Caco-2 (cell line): ENCODE results near the gene OR6K2. TPM values are rescaled to one million over a fixed set of nuclear protein-coding genes. Genes with fewer than 3 reads are reported as not detected.

ENCODE experiments used
- BruUV-seq: library from RNA; stranded (reverse); fragments of 400-500 nt; replicated peaks from 2 replicates; lab custom pipeline; 2021; lab: Mats Ljungman, UMichigan
- CTCF ChIA-PET: fragments of 300-600 bp; sonication (Branson Sonifier 250); formaldehyde crosslinking; loops from one replicate; lab custom pipeline; 2022; ENCODE audit warnings: antibody characterized with exemption; lab: Charles Lee
- POLR2A ChIA-PET: fragments of 300-600 bp; sonication (Branson Sonifier 250); formaldehyde crosslinking; loops from one replicate; lab custom pipeline; 2022; ENCODE audit warnings: antibody characterized with exemption; lab: Charles Lee
- DNase-seq, 2 experiments: peaks; one replicate each; pipeline versions ENCODE4 v3.0.0 to v3.0.0-alpha.2; 2020 to 2022
- H3K27me3 ChIP-seq: replicated peaks from 2 replicates; pipeline ENCODE4 v1.6.0; 2011; ENCODE audit warnings: low read length; ENCODE audit not compliant: control insufficient read depth, insufficient read depth
- H3K36me3 ChIP-seq: 2 replicates; pipeline ENCODE4 v1.5.1; 2011; ENCODE audit warnings: low read length; ENCODE audit not compliant: control insufficient read depth, insufficient read depth
- H3K4me1 ChIP-seq: fragments of 250-450 bp; sonication (Bioruptor Pico); 2 replicates; pipeline ENCODE4 v1.5.1; 2020; ENCODE audit warnings: mild to moderate bottlenecking
- H3K4me3 ChIP-seq: 2 replicates; pipeline ENCODE4 v1.5.1; 2011; ENCODE audit warnings: low read depth, mild to moderate bottlenecking, control low read depth, low read length
- H3K9me3 ChIP-seq: fragments of 250-450 bp; sonication (Bioruptor Pico); 2 replicates; pipeline ENCODE4 v1.5.1; 2020; ENCODE audit warnings: mild to moderate bottlenecking, moderate library complexity
- H3K27ac Mint-ChIP-seq: one replicate; pipeline ENCODE4 v1.8.0; 2022; ENCODE audit warnings: mixed read lengths; ENCODE audit not compliant: unreplicated experiment
- H3K27me3 Mint-ChIP-seq: one replicate; pipeline ENCODE4 v1.8.0; 2022; ENCODE audit warnings: mixed read lengths; ENCODE audit not compliant: insufficient read depth, unreplicated experiment
- H3K36me3 Mint-ChIP-seq: one replicate; pipeline ENCODE4 v1.8.0; 2022; ENCODE audit warnings: mild to moderate bottlenecking, mixed read lengths; ENCODE audit not compliant: insufficient read depth, unreplicated experiment
- H3K4me1 Mint-ChIP-seq: one replicate; pipeline ENCODE4 v1.8.0; 2022; ENCODE audit warnings: low read depth, mixed read lengths; ENCODE audit not compliant: unreplicated experiment
- H3K4me3 Mint-ChIP-seq: one replicate; pipeline ENCODE4 v1.8.0; 2022; ENCODE audit warnings: mild to moderate bottlenecking, moderate library complexity, mixed read lengths; ENCODE audit not compliant: unreplicated experiment
- H3K9me3 Mint-ChIP-seq: one replicate; pipeline ENCODE4 v1.8.0; 2022; ENCODE audit warnings: mixed read lengths; ENCODE audit not compliant: unreplicated experiment
- CTCF ChIP-seq, 2 experiments: fragments of 200-600 bp in 1 of 2; IDR thresholded peaks; 1 replicate in 1 of 2; 2 replicates in 1 of 2; pipeline versions ENCODE4 v1.5.1 to v1.8.0; 2011 to 2022; ENCODE audit warnings: antibody characterized with exemption in 1 of 2, control low read depth in 1 of 2, inconsistent platforms in 1 of 2, low read depth in 1 of 2, low read length in 1 of 2, mild to moderate bottlenecking in 1 of 2, moderate library complexity in 1 of 2; ENCODE audit not compliant: insufficient read depth in 1 of 2, severe bottlenecking in 1 of 2, unreplicated experiment in 1 of 2
- intact Hi-C: fragments of 100-400 bp; cut with micrococcal nuclease; formaldehyde crosslinking; loops from one replicate; pipeline ENCODE4 v1.10.0; 2022; ENCODE audit not compliant: unreplicated experiment
- total RNA-seq: library from RNA; stranded (reverse); gene quantifications from 2 replicates; pipeline ENCODE4 v1.2.3, GENCODE V29; 2022

Gene OR6K2
- total RNA-seq, 1 experiment from 2014 or later: not detected

DNA sequence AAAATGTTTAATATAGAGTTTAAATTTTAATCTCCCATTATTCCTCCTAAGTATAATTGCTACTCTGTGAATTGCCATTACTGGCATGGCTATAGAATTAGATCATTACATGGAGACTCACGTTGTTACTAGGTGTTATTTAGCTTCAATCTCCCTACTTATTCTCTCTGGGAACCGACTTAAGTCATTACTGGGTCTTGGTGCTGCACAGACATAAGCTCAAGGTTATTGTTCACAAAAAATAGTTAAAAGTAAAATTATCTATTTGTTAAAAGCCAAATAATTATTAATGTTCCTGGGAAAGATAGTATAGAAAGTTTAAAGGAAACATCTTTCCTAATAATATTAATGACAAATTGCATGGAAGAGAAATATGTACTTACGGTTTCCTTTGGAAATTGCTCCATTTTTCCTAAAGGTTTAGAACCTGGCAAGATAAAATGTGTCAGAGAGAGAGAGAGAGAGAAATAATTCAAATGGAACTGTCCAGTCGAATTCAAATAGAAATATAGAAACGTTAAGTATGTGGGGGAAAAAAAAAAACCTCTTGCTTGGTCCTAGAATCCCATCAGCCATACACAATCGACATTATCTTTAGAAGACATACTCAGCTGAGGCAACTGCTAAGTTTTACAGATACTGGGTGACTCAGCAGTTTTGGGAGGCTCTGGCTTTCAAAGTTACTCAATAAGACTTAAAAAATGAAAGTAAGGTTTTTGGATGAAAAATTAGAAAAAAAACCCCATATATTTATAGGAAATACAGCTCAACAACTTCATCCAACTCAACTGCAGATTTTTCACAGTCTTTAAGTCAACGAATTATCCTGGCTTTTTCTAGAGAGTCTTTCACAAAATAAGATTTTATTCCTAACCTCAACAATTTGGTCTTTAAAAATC lies 14.1 kb downstream of the OR6K2 start, which contains the start of gene SPTA1:
SPTA1 (minus strand) TSS at position 605 of the 899 bp plus-strand sequence; CDS start at position 407, 198 bp downstream.
- no peaks in the 10 kb centered on the region for H3K27me3 ChIP-seq
- H3K36me3 Mint-ChIP-seq: no peaks in the 10 kb centered on the region
- no peak within 1 kb of the TSS for H3K27ac Mint-ChIP-seq
- intact Hi-C loops: no loop called here
- ChIA-PET POLR2A (no interaction called here), CTCF (no interaction called here)
- no peaks in the 10 kb centered on the region for H3K9me3 Mint-ChIP-seq
- no TSS peak for BruUV-seq
- no peaks in the 10 kb centered on the region for H3K4me1 Mint-ChIP-seq
- H3K27me3 Mint-ChIP-seq: peaks cover 5% of the 10 kb centered on the region
- no peaks in the 10 kb centered on the region for H3K9me3 ChIP-seq
- no peaks in the 10 kb centered on the region for H3K4me1 ChIP-seq
- DNase-seq: no peak
- no peak for TF ChIP-seq CTCF (IDR thresholded peaks at IDR 0.05; ENCODE audit: insufficient read depth in 1 of 2, low read depth in 1 of 2, low read length in 1 of 2, severe bottlenecking in 1 of 2, unreplicated experiment in 1 of 2)
- H3K4me3 Mint-ChIP-seq: no peak within 1 kb of the TSS
- H3K4me3 ChIP-seq: no peak within 1 kb of the TSS
- H3K36me3 ChIP-seq: no peaks in the 10 kb centered on the region

DNA sequence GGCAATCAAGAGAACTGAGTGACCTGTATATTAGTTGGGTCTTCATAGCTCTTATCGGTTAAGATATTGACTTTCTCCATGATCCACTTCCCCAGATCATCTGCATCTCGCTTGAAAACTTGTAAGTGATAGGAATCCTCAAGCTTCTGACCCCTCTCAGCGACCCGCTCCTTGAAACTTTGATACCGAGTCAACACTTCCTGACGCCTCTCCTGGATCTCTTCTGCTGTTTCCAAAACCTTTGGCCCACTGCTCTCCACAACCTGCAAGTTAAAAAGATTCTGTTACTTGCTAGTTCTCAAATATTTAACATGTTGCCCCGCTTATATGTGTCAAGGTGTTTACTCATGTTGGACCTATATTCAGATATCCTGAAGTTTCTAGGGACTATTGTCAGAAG lies 15.4 kb downstream of the OR6K2 start:
- Mint-ChIP-seq H3K4me3 (no peak overlapping the region), H3K9me3 (no peaks in the 10 kb centered on the region), H3K27me3 (peaks cover 9% of the 10 kb centered on the region), H3K27ac (no peak overlapping the region), H3K4me1 (no peaks in the 10 kb centered on the region), H3K36me3 (no peaks in the 10 kb centered on the region)
- Histone ChIP-seq H3K4me1 (no peaks in the 10 kb centered on the region), H3K9me3 (no peaks in the 10 kb centered on the region), H3K27me3 (no peaks in the 10 kb centered on the region), H3K36me3 (no peaks in the 10 kb centered on the region), H3K4me3 (no peak overlapping the region)
- TF ChIP-seq CTCF (IDR thresholded peaks at IDR 0.05; ENCODE audit: insufficient read depth in 1 of 2, low read depth in 1 of 2, low read length in 1 of 2, severe bottlenecking in 1 of 2, unreplicated experiment in 1 of 2): no peak
- no peak for DNase-seq
- no TSS peak for BruUV-seq
- CTCF ChIA-PET: no interaction called here
- intact Hi-C loops: no loop called here
- POLR2A ChIA-PET: no interaction called here

- TF ChIP-seq CTCF (IDR thresholded peaks at IDR 0.05; ENCODE audit: insufficient read depth in 1 of 2, low read depth in 1 of 2, low read length in 1 of 2, severe bottlenecking in 1 of 2, unreplicated experiment in 1 of 2): no peak
- DNase-seq: no peak
- CTCF ChIA-PET: no interaction called here
- no TSS peak for BruUV-seq
- H3K27me3 ChIP-seq: no peaks in the 10 kb centered on the region
- H3K4me3 ChIP-seq: no peak overlapping the region
- no peaks in the 10 kb centered on the region for H3K9me3 Mint-ChIP-seq
- H3K27ac Mint-ChIP-seq: no peak overlapping the region
- H3K27me3 Mint-ChIP-seq: peaks cover 13% of the 10 kb centered on the region
- H3K36me3 ChIP-seq: no peaks in the 10 kb centered on the region
- no peaks in the 10 kb centered on the region for H3K36me3 Mint-ChIP-seq
- H3K4me1 ChIP-seq: no peaks in the 10 kb centered on the region
- no peaks in the 10 kb centered on the region for H3K4me1 Mint-ChIP-seq
- no peak overlapping the region for H3K4me3 Mint-ChIP-seq
- H3K9me3 ChIP-seq: no peaks in the 10 kb centered on the region
- intact Hi-C loops: loop anchor here (5.0 kb wide), 1 partner anchor 224 kb away; no protein-coding TSS in a partner anchor
- POLR2A ChIA-PET: no interaction called here
Measured at GRCh38 chr1:158681606-158682005, 18.8 kb downstream of the OR6K2 start.
